Panc1 (cell line): Measurements from ENCODE around the gene LHFPL3.

Experiments
- CTCF ChIP-seq: fragments of 450-650 bp; IDR thresholded peaks from 2 replicates; pipeline ENCODE4 v1.5.1; 2017; ENCODE audit warnings: mild to moderate bottlenecking
- POLR2AphosphoS5 ChIP-seq: IDR thresholded peaks from 2 replicates; pipeline ENCODE4 v1.6.1; 2012; ENCODE audit warnings: mild to moderate bottlenecking, low read depth, low read length, moderate library complexity
- SIN3A ChIP-seq: IDR thresholded peaks from 2 replicates; pipeline ENCODE4 v1.6.1; 2012; ENCODE audit warnings: low read depth, mild to moderate bottlenecking, low read length, moderate library complexity, borderline replicate concordance; ENCODE audit not compliant: insufficient read depth

- TF ChIP-seq CTCF (no peak), SIN3A (no peak), POLR2AphosphoS5 (no peak)
These were observed 621.6 kb downstream of the LHFPL3 start for GRCh38 chr7:104950006-104950405.
